Hindlimb muscle (tissue), 1 donor: Measurements from ENCODE around the gene USP6NL. TPM values are rescaled to one million over a fixed set of nuclear protein-coding genes. Genes with fewer than 3 reads are reported as not detected.

Experiments
- DNase-seq: peaks from one replicate; pipeline ENCODE4 v3.0.0-alpha.2; 2013
- polyA plus RNA-seq: library from polyadenylated mRNA; unstranded; fragments of 120-200 nt; gene quantifications from one replicate; pipeline ENCODE4 v1.2.1, GENCODE V29; 2013; ENCODE audit not compliant: insufficient read length

Gene USP6NL
- polyA plus RNA-seq, 1 donor = 8.6 TPM

GRCh38 chr10:11407939-11408338 lies 203.5 kb downstream of the USP6NL start:
- no peak for DNase-seq

DNA sequence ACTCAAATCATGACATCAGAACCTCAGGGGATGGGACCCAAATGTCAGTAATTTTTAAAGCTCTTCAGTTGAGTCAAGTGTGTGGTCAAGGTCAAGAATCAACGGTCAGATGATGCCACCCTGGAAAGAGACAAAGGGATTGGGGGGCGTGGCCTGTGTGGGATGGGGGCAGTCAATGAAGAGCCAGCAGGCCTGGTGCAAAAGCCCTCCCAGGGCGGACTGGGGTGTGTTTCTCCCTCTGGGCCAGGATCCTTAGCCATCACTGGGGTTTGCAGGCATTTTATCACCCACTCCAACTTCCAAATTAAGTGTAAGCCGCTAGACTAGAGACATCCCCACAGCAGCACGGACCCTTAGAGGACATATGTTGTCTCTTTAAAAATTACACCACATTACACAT lies 204.7 kb downstream of the USP6NL start:
- no peak for DNase-seq

DNA sequence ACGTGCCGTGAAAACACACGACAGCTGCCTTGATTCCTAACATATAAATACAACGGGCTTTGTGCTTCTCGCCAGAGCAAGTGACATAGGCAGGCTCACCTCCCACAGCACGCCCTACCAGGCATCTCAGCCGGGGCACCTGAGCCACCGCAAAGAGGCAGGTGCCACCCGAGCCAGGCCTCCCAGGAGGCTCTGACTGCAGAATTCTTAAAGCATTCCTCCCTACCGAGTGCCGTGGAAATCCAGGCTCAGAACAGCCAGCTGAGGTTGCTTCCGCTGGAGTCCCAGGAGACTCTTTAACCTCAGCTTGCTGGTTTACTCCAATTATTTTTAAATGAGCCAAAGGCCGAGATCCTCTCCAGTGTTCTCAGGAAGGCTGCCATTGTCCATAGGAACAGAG lies 206.5 kb downstream of the USP6NL start:
- peak; percentile 57 for DNase-seq

Other genes starting within 250 kb of the USP6NL start
- 9.6 TPM for gene ECHDC3, start 130.7 kb upstream of the USP6NL start, polyA plus RNA-seq
- gene PROSER2, start 211.7 kb upstream of the USP6NL start, polyA plus RNA-seq = 5.5 TPM